Esophagus squamous epithelium (tissue), 5 donors: ENCODE results near the gene AIP. TPM values are rescaled to one million over a fixed set of nuclear protein-coding genes. Genes with fewer than 3 reads are reported as not detected.

ENCODE experiments used
- DNase-seq: peaks from one replicate; lab custom pipeline; 2025; lab: John Stamatoyannopoulos, UW
- H3K27ac ChIP-seq, 4 donors: fragments of 200-600 bp; sonication (generic); one replicate each; pipeline ENCODE4 v1.5.1; 2016 to 2019; ENCODE audit warnings: mild to moderate bottlenecking in 1 of 4
- H3K27me3 ChIP-seq, 4 donors: fragments of 200-600 bp; sonication (generic); 1 replicate in 3 of 4; 2 replicates in 1 of 4; pipeline versions ENCODE4 v1.5.1 to v1.6.0; 2017 to 2021; ENCODE audit warnings: antibody characterized with exemption in 1 of 4
- H3K36me3 ChIP-seq, 3 donors: fragments of 200-600 bp; sonication (generic); one replicate each; pipeline ENCODE4 v1.5.1; 2016 to 2019
- H3K4me1 ChIP-seq, 3 donors: fragments of 200-600 bp; sonication (generic); one replicate each; pipeline ENCODE4 v1.5.1; 2017 to 2019
- H3K4me3 ChIP-seq, 4 donors: fragments of 200-600 bp; sonication (generic); 1 replicate in 3 of 4; 2 replicates in 1 of 4; pipeline ENCODE4 v1.5.1; 2016 to 2019; ENCODE audit warnings: mild to moderate bottlenecking in 2 of 4, moderate library complexity in 1 of 4
- H3K9me3 ChIP-seq, 3 donors: fragments of 200-600 bp; sonication (generic); one replicate each; pipeline ENCODE4 v1.5.1; 2016 to 2019
- CTCF ChIP-seq, 6 experiments: fragments of 450-650 bp in 4 of 6; fragments of 200-600 bp in 2 of 6; sonication (generic) in 2 of 6; IDR thresholded peaks; one replicate each; pipeline ENCODE4 v1.5.1; 2016 to 2019; ENCODE audit warnings: antibody characterized with exemption in 6 of 6, mild to moderate bottlenecking in 4 of 6, moderate library complexity in 4 of 6
- POLR2A ChIP-seq, 4 donors: fragments of 450-650 bp; IDR thresholded peaks; one replicate each; pipeline ENCODE4 v1.6.1; 2017; ENCODE audit warnings: antibody characterized with exemption in 4 of 4, mild to moderate bottlenecking in 4 of 4, moderate library complexity in 3 of 4
- WGBS, 2 donors: methylation state at CpG; one replicate each; pipeline ENCODE4 v1.1.5; 2018; 5-methylcytosine and 5-hydroxymethylcytosine counted together
- intact Hi-C: fragments of 100-400 bp; cut with DNase I; formaldehyde crosslinking; loops from one replicate; pipeline ENCODE4 v1.15.0; 2022
- total RNA-seq, 4 donors: library from RNA; depleted of rRNA; stranded (reverse); fragments of >200 nt; gene quantifications; one replicate each; pipeline ENCODE4 v1.1.0, GENCODE V29; 2016
- donor health status: DM: yes; HTN: yes; CAD: no.

AIP gene
- total RNA-seq, 4 donors from 2014 or later = 16.8 to 63.3 (median 28.3) TPM

- Histone ChIP-seq H3K36me3 (no peaks in the 10 kb centered on the region), H3K4me1 (peaks cover 0 to 13% (median 0%) of the 10 kb centered on the region in 3 donors), H3K9me3 (no peaks in the 10 kb centered on the region), H3K27ac (no peak overlapping the region), H3K4me3 (no peak overlapping the region), H3K27me3 (no peaks in the 10 kb centered on the region)
- DNase-seq = no peak
- intact Hi-C loops = no loop called here
- WGBS, 2 donors = 64 to 86% methylated on average over 3 to 11 of the region's 21 CpGs
- TF ChIP-seq POLR2A (IDR thresholded peaks at IDR 0.05) = no peak
- TF ChIP-seq CTCF (IDR thresholded peaks at IDR 0.05) = no peak
Observed at GRCh38 chr11:67453816-67454732, 28.8 kb upstream of the AIP start.

- intact Hi-C loops = no loop called here
- Histone ChIP-seq H3K27ac (no peak within 1 kb of the TSS), H3K4me1 (peaks cover 0 to 23% (median 0%) of the 10 kb centered on the region in 3 donors), H3K27me3 (no peaks in the 10 kb centered on the region), H3K9me3 (no peaks in the 10 kb centered on the region), H3K4me3 (no peak within 1 kb of the TSS), H3K36me3 (no peaks in the 10 kb centered on the region)
- no peak for DNase-seq
- TF ChIP-seq CTCF (IDR thresholded peaks at IDR 0.05) = no peak
- no peak for TF ChIP-seq POLR2A (IDR thresholded peaks at IDR 0.05)
- WGBS, 2 donors = 60% methylated on average over 1 of the region's 3 CpGs; no CpG with 5 or more reads in 1 of the 2 donors
Observed at GRCh38 chr11:67455054-67455453, 27.8 kb upstream of the AIP start, which contains the start of gene CABP4. Gene CABP4, plus strand, starts transcription at chr11:67455354. Its CDS starts 70 bp downstream, at chr11:67455424.

- H3K4me3 ChIP-seq = no peak overlapping the region
- H3K27me3 ChIP-seq = no peaks in the 10 kb centered on the region
- TF ChIP-seq CTCF (IDR thresholded peaks at IDR 0.05) (no peak), POLR2A (IDR thresholded peaks at IDR 0.05) (no peak)
- no peaks in the 10 kb centered on the region for H3K9me3 ChIP-seq
- H3K27ac ChIP-seq = no peak overlapping the region
- no peak for DNase-seq
- no peaks in the 10 kb centered on the region for H3K36me3 ChIP-seq
- 79 to 83% methylated on average over 9 of the region's 25 CpGs for WGBS, 2 donors
- intact Hi-C loops = no loop called here
- peaks cover 0 to 29% (median 0%) of the 10 kb centered on the region in 3 donors for H3K4me1 ChIP-seq
Observed at GRCh38 chr11:67456068-67456705, 26.6 kb upstream of the AIP start.

GRCh38 chr11:67457453-67457852 is 25.4 kb upstream of the AIP start:
- Histone ChIP-seq H3K27me3 (no peaks in the 10 kb centered on the region), H3K9me3 (no peaks in the 10 kb centered on the region), H3K4me3 (no peak overlapping the region), H3K4me1 (peaks cover 0 to 22% (median 0%) of the 10 kb centered on the region in 3 donors), H3K27ac (no peak overlapping the region), H3K36me3 (no peaks in the 10 kb centered on the region)
- intact Hi-C loops = no loop called here
- DNase-seq = no peak
- no peak for TF ChIP-seq CTCF (IDR thresholded peaks at IDR 0.05)
- no peak for TF ChIP-seq POLR2A (IDR thresholded peaks at IDR 0.05)
- WGBS, 2 donors = 95% methylated on average over 8 of the region's 12 CpGs; no CpG with 5 or more reads in 1 of the 2 donors

GRCh38 chr11:67458266-67458665 is 24.6 kb upstream of the AIP start:
- WGBS, 2 donors = 87 to 96% methylated on average over 11 to 15 of the region's 19 CpGs
- DNase-seq = no peak
- H3K4me3 ChIP-seq = no peak overlapping the region
- H3K27ac ChIP-seq = no peak overlapping the region
- no peak for TF ChIP-seq CTCF (IDR thresholded peaks at IDR 0.05)
- no peak for TF ChIP-seq POLR2A (IDR thresholded peaks at IDR 0.05)
- no peaks in the 10 kb centered on the region for H3K27me3 ChIP-seq
- H3K4me1 ChIP-seq = peaks cover 0 to 16% (median 0%) of the 10 kb centered on the region in 3 donors
- no peaks in the 10 kb centered on the region for H3K9me3 ChIP-seq
- intact Hi-C loops = no loop called here
- H3K36me3 ChIP-seq = no peaks in the 10 kb centered on the region
